Caco-2 (cell line): ENCODE measurements around the gene SUPT3H. TPM values are rescaled to one million over a fixed set of nuclear protein-coding genes. Genes with fewer than 3 reads are reported as not detected.

ENCODE experiments used
- BruUV-seq: library from RNA; stranded (reverse); fragments of 400-500 nt; replicated peaks from 2 replicates; lab custom pipeline; 2021; lab: Mats Ljungman, UMichigan
- CTCF ChIA-PET: fragments of 300-600 bp; sonication (Branson Sonifier 250); formaldehyde crosslinking; loops from one replicate; lab custom pipeline; 2022; ENCODE audit warnings: antibody characterized with exemption; lab: Charles Lee
- POLR2A ChIA-PET: fragments of 300-600 bp; sonication (Branson Sonifier 250); formaldehyde crosslinking; loops from one replicate; lab custom pipeline; 2022; ENCODE audit warnings: antibody characterized with exemption; lab: Charles Lee
- DNase-seq, 2 experiments: peaks; one replicate each; pipeline versions ENCODE4 v3.0.0 to v3.0.0-alpha.2; 2020 to 2022
- H3K27me3 ChIP-seq: replicated peaks from 2 replicates; pipeline ENCODE4 v1.6.0; 2011; ENCODE audit warnings: low read length; ENCODE audit not compliant: control insufficient read depth, insufficient read depth
- H3K36me3 ChIP-seq: 2 replicates; pipeline ENCODE4 v1.5.1; 2011; ENCODE audit warnings: low read length; ENCODE audit not compliant: control insufficient read depth, insufficient read depth
- H3K4me1 ChIP-seq: fragments of 250-450 bp; sonication (Bioruptor Pico); 2 replicates; pipeline ENCODE4 v1.5.1; 2020; ENCODE audit warnings: mild to moderate bottlenecking
- H3K4me3 ChIP-seq: 2 replicates; pipeline ENCODE4 v1.5.1; 2011; ENCODE audit warnings: low read depth, mild to moderate bottlenecking, control low read depth, low read length
- H3K9me3 ChIP-seq: fragments of 250-450 bp; sonication (Bioruptor Pico); 2 replicates; pipeline ENCODE4 v1.5.1; 2020; ENCODE audit warnings: mild to moderate bottlenecking, moderate library complexity
- H3K27ac Mint-ChIP-seq: one replicate; pipeline ENCODE4 v1.8.0; 2022; ENCODE audit warnings: mixed read lengths; ENCODE audit not compliant: unreplicated experiment
- H3K27me3 Mint-ChIP-seq: one replicate; pipeline ENCODE4 v1.8.0; 2022; ENCODE audit warnings: mixed read lengths; ENCODE audit not compliant: insufficient read depth, unreplicated experiment
- H3K36me3 Mint-ChIP-seq: one replicate; pipeline ENCODE4 v1.8.0; 2022; ENCODE audit warnings: mild to moderate bottlenecking, mixed read lengths; ENCODE audit not compliant: insufficient read depth, unreplicated experiment
- H3K4me1 Mint-ChIP-seq: one replicate; pipeline ENCODE4 v1.8.0; 2022; ENCODE audit warnings: low read depth, mixed read lengths; ENCODE audit not compliant: unreplicated experiment
- H3K4me3 Mint-ChIP-seq: one replicate; pipeline ENCODE4 v1.8.0; 2022; ENCODE audit warnings: mild to moderate bottlenecking, moderate library complexity, mixed read lengths; ENCODE audit not compliant: unreplicated experiment
- H3K9me3 Mint-ChIP-seq: one replicate; pipeline ENCODE4 v1.8.0; 2022; ENCODE audit warnings: mixed read lengths; ENCODE audit not compliant: unreplicated experiment
- CTCF ChIP-seq, 2 experiments: fragments of 200-600 bp in 1 of 2; IDR thresholded peaks; 1 replicate in 1 of 2; 2 replicates in 1 of 2; pipeline versions ENCODE4 v1.5.1 to v1.8.0; 2011 to 2022; ENCODE audit warnings: antibody characterized with exemption in 1 of 2, control low read depth in 1 of 2, inconsistent platforms in 1 of 2, low read depth in 1 of 2, low read length in 1 of 2, mild to moderate bottlenecking in 1 of 2, moderate library complexity in 1 of 2; ENCODE audit not compliant: insufficient read depth in 1 of 2, severe bottlenecking in 1 of 2, unreplicated experiment in 1 of 2
- intact Hi-C: fragments of 100-400 bp; cut with micrococcal nuclease; formaldehyde crosslinking; loops from one replicate; pipeline ENCODE4 v1.10.0; 2022; ENCODE audit not compliant: unreplicated experiment
- total RNA-seq: library from RNA; stranded (reverse); gene quantifications from 2 replicates; pipeline ENCODE4 v1.2.3, GENCODE V29; 2022

The SUPT3H gene
- total RNA-seq, 1 experiment from 2014 or later, result 13.2 TPM

- DNase-seq, result no peak
- H3K4me1 ChIP-seq, result no peaks in the 10 kb centered on the region
- BruUV-seq, result no TSS peak
- no peaks in the 10 kb centered on the region for H3K9me3 ChIP-seq
- H3K36me3 ChIP-seq, result no peaks in the 10 kb centered on the region
- no peaks in the 10 kb centered on the region for H3K27me3 Mint-ChIP-seq
- H3K4me1 Mint-ChIP-seq, result no peaks in the 10 kb centered on the region
- intact Hi-C loops, result no loop called here
- no peak overlapping the region for H3K4me3 Mint-ChIP-seq
- no peaks in the 10 kb centered on the region for H3K27me3 ChIP-seq
- CTCF ChIA-PET, result interaction anchor here (0.6 kb wide), 1 partner anchor 14 kb away, joined by 5 read pairs; the partner anchor contains the start of gene SUPT3H
- no peaks in the 10 kb centered on the region for H3K9me3 Mint-ChIP-seq
- TF ChIP-seq CTCF (IDR thresholded peaks at IDR 0.05; ENCODE audit: insufficient read depth in 1 of 2, low read depth in 1 of 2, low read length in 1 of 2, severe bottlenecking in 1 of 2, unreplicated experiment in 1 of 2), result no peak
- H3K36me3 Mint-ChIP-seq, result no peaks in the 10 kb centered on the region
- POLR2A ChIA-PET, result no interaction called here
- H3K4me3 ChIP-seq, result no peak overlapping the region
- H3K27ac Mint-ChIP-seq, result no peak overlapping the region
These were observed 13.3 kb downstream of the SUPT3H start for GRCh38 chr6:45364466-45364865.

DNA sequence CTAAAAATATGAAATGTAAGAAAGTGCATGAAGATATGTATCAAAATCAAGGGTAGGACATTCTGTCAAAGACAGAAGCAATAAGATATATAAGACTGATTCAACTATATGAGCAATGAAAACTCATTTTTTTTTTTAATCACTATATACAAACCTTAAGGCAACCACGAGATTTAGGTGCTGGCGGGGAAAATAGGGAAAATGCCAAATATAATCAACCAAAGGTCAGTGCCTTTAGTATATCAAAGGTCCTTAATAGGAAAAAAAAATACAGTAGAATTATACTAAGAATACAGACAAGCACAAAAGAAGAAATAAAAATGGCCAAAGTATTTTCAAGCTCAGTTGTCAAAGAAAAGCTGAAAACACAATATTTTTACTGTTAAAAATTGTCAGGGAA, 24.1 kb downstream of the SUPT3H start:
- Histone ChIP-seq H3K36me3 (no peaks in the 10 kb centered on the region), H3K9me3 (no peaks in the 10 kb centered on the region), H3K4me3 (no peak overlapping the region), H3K27me3 (no peaks in the 10 kb centered on the region), H3K4me1 (no peaks in the 10 kb centered on the region)
- ChIA-PET CTCF (no interaction called here), POLR2A (no interaction called here)
- H3K36me3 Mint-ChIP-seq, result no peaks in the 10 kb centered on the region
- no peak overlapping the region for H3K27ac Mint-ChIP-seq
- no TSS peak for BruUV-seq
- no peaks in the 10 kb centered on the region for H3K27me3 Mint-ChIP-seq
- no peaks in the 10 kb centered on the region for H3K9me3 Mint-ChIP-seq
- H3K4me1 Mint-ChIP-seq, result no peaks in the 10 kb centered on the region
- no peak for TF ChIP-seq CTCF (IDR thresholded peaks at IDR 0.05; ENCODE audit: insufficient read depth in 1 of 2, low read depth in 1 of 2, low read length in 1 of 2, severe bottlenecking in 1 of 2, unreplicated experiment in 1 of 2)
- H3K4me3 Mint-ChIP-seq, result no peak overlapping the region
- DNase-seq, result no peak
- intact Hi-C loops, result no loop called here

DNA sequence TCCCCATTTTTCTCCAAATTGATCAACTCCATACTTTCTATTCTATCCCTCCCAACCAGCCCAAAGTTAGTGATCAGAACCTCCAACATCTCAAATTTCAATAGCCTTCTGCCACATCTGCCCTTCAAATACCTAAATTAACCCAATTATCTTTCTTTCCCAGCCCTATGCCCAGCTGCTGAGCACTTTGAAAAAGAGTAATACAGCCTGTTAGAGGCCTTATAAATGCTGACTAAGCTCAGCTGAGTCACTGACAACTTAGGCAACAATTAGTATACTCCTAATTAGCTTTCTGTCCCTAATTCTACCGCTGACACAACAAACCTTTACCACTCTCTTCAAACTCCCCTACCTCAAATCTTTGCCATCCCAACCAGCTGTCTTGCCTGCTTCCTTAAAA, 26.1 kb downstream of the SUPT3H start:
- no peaks in the 10 kb centered on the region for H3K9me3 Mint-ChIP-seq
- Histone ChIP-seq H3K36me3 (no peaks in the 10 kb centered on the region), H3K27me3 (no peaks in the 10 kb centered on the region), H3K4me1 (no peaks in the 10 kb centered on the region), H3K9me3 (no peaks in the 10 kb centered on the region), H3K4me3 (no peak overlapping the region)
- intact Hi-C loops, result no loop called here
- BruUV-seq, result no TSS peak
- ChIA-PET POLR2A (no interaction called here), CTCF (no interaction called here)
- H3K27me3 Mint-ChIP-seq, result no peaks in the 10 kb centered on the region
- H3K36me3 Mint-ChIP-seq, result no peaks in the 10 kb centered on the region
- TF ChIP-seq CTCF (IDR thresholded peaks at IDR 0.05; ENCODE audit: insufficient read depth in 1 of 2, low read depth in 1 of 2, low read length in 1 of 2, severe bottlenecking in 1 of 2, unreplicated experiment in 1 of 2), result no peak
- no peak overlapping the region for H3K27ac Mint-ChIP-seq
- H3K4me1 Mint-ChIP-seq, result no peaks in the 10 kb centered on the region
- no peak overlapping the region for H3K4me3 Mint-ChIP-seq
- DNase-seq, result no peak
